ENCODE data around the gene ANKS1B. TPM values are rescaled to one million over a fixed set of nuclear protein-coding genes. Genes with fewer than 3 reads are reported as not detected.

ANKS1B gene
- total RNA-seq, 1 experiment from 2014 or later, result 5.8 TPM

- TF ChIP-seq NR3C1 (CRISPR knock-in tag; conservative IDR thresholded peaks at IDR 0.05; ENCODE audit: low read depth) (no peak), TCF7 (CRISPR knock-in tag; IDR thresholded peaks at IDR 0.05; ENCODE audit: low read depth) (no peak), ZNF671 (CRISPR knock-in tag; IDR thresholded peaks at IDR 0.05) (no peak)
Observed at GRCh38 chr12:99231031-99231430, 753.7 kb downstream of the ANKS1B start (continued).

GRCh38 chr12:99224237-99224636 lies 760.5 kb downstream of the ANKS1B start:
- TF ChIP-seq RELA (CRISPR knock-in tag; IDR thresholded peaks at IDR 0.05; ENCODE audit: borderline replicate concordance) (no peak), ZNF121 (CRISPR knock-in tag; IDR thresholded peaks at IDR 0.05) (no peak)
- no peak overlapping the region for H3K4me3 Mint-ChIP-seq
- ATAC-seq (peak; percentile 96), DNase-seq (ENCODE audit: low spot score) (no peak)
- no peaks in the 10 kb centered on the region for H3K27me3 Mint-ChIP-seq (ENCODE audit: low read depth)
- H3K4me1 Mint-ChIP-seq, result peaks cover 5% of the 10 kb centered on the region
- ChIA-PET POLR2A (no interaction called here), CTCF (no interaction called here)
- H3K36me3 Mint-ChIP-seq, result peaks cover 2% of the 10 kb centered on the region; the same call in 1 of the 2 replicates
- no peak overlapping the region for H3K27ac Mint-ChIP-seq
- peaks cover 6% of the 10 kb centered on the region; the same call in 1 of the 2 replicates for H3K9me3 Mint-ChIP-seq

- no peak overlapping the region for H3K4me3 Mint-ChIP-seq
- no peak for TF ChIP-seq ERG (CRISPR knock-in tag; IDR thresholded peaks at IDR 0.05)
- no peak for TF ChIP-seq E2F5 (CRISPR knock-in tag; IDR thresholded peaks at IDR 0.05)
- no peak for TF ChIP-seq ZNF532 (CRISPR knock-in tag; IDR thresholded peaks at IDR 0.05; ENCODE audit: borderline replicate concordance)
- no peak for TF ChIP-seq ZNF512 (CRISPR knock-in tag; IDR thresholded peaks at IDR 0.05; ENCODE audit: borderline replicate concordance)
- TF ChIP-seq TCF7 (CRISPR knock-in tag; IDR thresholded peaks at IDR 0.05; ENCODE audit: low read depth), result no peak
- TF ChIP-seq ATF1 (CRISPR knock-in tag; IDR thresholded peaks at IDR 0.05), result no peak
- DNase-seq (ENCODE audit: low spot score) (no peak), ATAC-seq (no peak)
- H3K36me3 Mint-ChIP-seq, result peaks cover 2% of the 10 kb centered on the region; the same call in 1 of the 2 replicates
- H3K27me3 Mint-ChIP-seq (ENCODE audit: low read depth), result no peaks in the 10 kb centered on the region
- peaks cover 6% of the 10 kb centered on the region; the same call in 1 of the 2 replicates for H3K9me3 Mint-ChIP-seq
- ChIA-PET CTCF (no interaction called here), POLR2A (no interaction called here)
- H3K27ac Mint-ChIP-seq, result no peak overlapping the region
- peaks cover 11% of the 10 kb centered on the region for H3K4me1 Mint-ChIP-seq
Observed at GRCh38 chr12:99223579-99223978, 761.2 kb downstream of the ANKS1B start.

- no peak for DNase-seq (ENCODE audit: low spot score)
- CTCF ChIA-PET, result no interaction called here
- Mint-ChIP-seq H3K4me1 (no peaks in the 10 kb centered on the region), H3K9me3 (peaks cover 82% of the 10 kb centered on the region), H3K4me3 (no peak overlapping the region), H3K36me3 (peaks cover 64% of the 10 kb centered on the region), H3K27me3 (ENCODE audit: low read depth) (peaks cover 4% of the 10 kb centered on the region; the same call in 1 of the 2 replicates), H3K27ac (no peak overlapping the region)
- POLR2A ChIA-PET, result no interaction called here
- ATAC-seq, result no peak
- TF ChIP-seq GABPB1 (CRISPR knock-in tag; IDR thresholded peaks at IDR 0.05) (no peak), AFF4 (CRISPR knock-in tag; IDR thresholded peaks at IDR 0.05; ENCODE audit: borderline replicate concordance) (no peak), ZNF512 (CRISPR knock-in tag; IDR thresholded peaks at IDR 0.05; ENCODE audit: borderline replicate concordance) (no peak), E2F1 (CRISPR knock-in tag; IDR thresholded peaks at IDR 0.05) (no peak), HMGA2 (CRISPR knock-in tag; IDR thresholded peaks at IDR 0.05) (no peak), RORB (CRISPR knock-in tag; IDR thresholded peaks at IDR 0.05) (no peak)
Observed at GRCh38 chr12:99213047-99213446, 771.7 kb downstream of the ANKS1B start.
